ENCODE data around the gene MYO3B.

The MYO3B gene

GRCh38 chr2:170362871-170363631, 185.1 kb downstream of the MYO3B start:
- Histone ChIP-seq H3K27ac (ENCODE audit: low read length) (no peak overlapping the region), H3K4me1 (ENCODE audit: low read length) (no peaks in the 10 kb centered on the region), H3K27me3 (replicated peaks; ENCODE audit: insufficient read depth, low read length) (no peaks in the 10 kb centered on the region), H4K20me1 (ENCODE audit: insufficient read depth, low read length) (no peaks in the 10 kb centered on the region), H3K9ac (ENCODE audit: low read length) (no peak overlapping the region), H3K9me3 (replicated peaks; ENCODE audit: insufficient read depth, low read length) (no peaks in the 10 kb centered on the region), H2AFZ (ENCODE audit: low read length) (no peak overlapping the region), H3K9me2 (replicated peaks; ENCODE audit: insufficient read depth, low read length) (no peaks in the 10 kb centered on the region), H3F3A (ENCODE audit: insufficient read depth, low read length) (no peaks in the 10 kb centered on the region), H3K36me3 (replicated peaks; ENCODE audit: insufficient read depth, low read length) (no peaks in the 10 kb centered on the region), H3K4me2 (ENCODE audit: low read depth, low read length) (no peak overlapping the region), H3K4me3 (ENCODE audit: low read length) (no peak overlapping the region), H3K79me2 (ENCODE audit: low read length) (no peaks in the 10 kb centered on the region)
- DNase-seq = no peak
- TF ChIP-seq EZH2phosphoT487 (IDR thresholded peaks at IDR 0.05; ENCODE audit: low read length) = no peak
- no peak for TF ChIP-seq EZH2 (optimal IDR thresholded peaks at IDR 0.05; ENCODE audit: low read depth, low read length)
- TF ChIP-seq CTCF (IDR thresholded peaks at IDR 0.05; ENCODE audit: low read length) = no peak

GRCh38 chr2:170365003-170365402, 187.1 kb downstream of the MYO3B start:
- no peak overlapping the region for H3K9ac ChIP-seq (ENCODE audit: low read length)
- no peaks in the 10 kb centered on the region for H3K4me1 ChIP-seq (ENCODE audit: low read length)
- H2AFZ ChIP-seq (ENCODE audit: low read length) = no peak overlapping the region

GRCh38 chr2:170365686-170366085, 187.7 kb downstream of the MYO3B start:
- DNase-seq = no peak
- H3K27ac ChIP-seq (ENCODE audit: low read length) = no peak overlapping the region
- TF ChIP-seq CTCF (IDR thresholded peaks at IDR 0.05; ENCODE audit: low read length) (no peak), EZH2phosphoT487 (IDR thresholded peaks at IDR 0.05; ENCODE audit: low read length) (no peak), EZH2 (optimal IDR thresholded peaks at IDR 0.05; ENCODE audit: low read depth, low read length) (no peak)
- H3F3A ChIP-seq (ENCODE audit: insufficient read depth, low read length) = no peaks in the 10 kb centered on the region
- H3K4me3 ChIP-seq (ENCODE audit: low read length) = no peak overlapping the region
- H3K9me2 ChIP-seq (replicated peaks; ENCODE audit: insufficient read depth, low read length) = no peaks in the 10 kb centered on the region
- no peaks in the 10 kb centered on the region for H3K79me2 ChIP-seq (ENCODE audit: low read length)
- H3K27me3 ChIP-seq (replicated peaks; ENCODE audit: insufficient read depth, low read length) = no peaks in the 10 kb centered on the region
- no peak overlapping the region for H2AFZ ChIP-seq (ENCODE audit: low read length)
- no peaks in the 10 kb centered on the region for H3K9me3 ChIP-seq (replicated peaks; ENCODE audit: insufficient read depth, low read length)
- no peak overlapping the region for H3K4me2 ChIP-seq (ENCODE audit: low read depth, low read length)
- H3K9ac ChIP-seq (ENCODE audit: low read length) = no peak overlapping the region
- no peaks in the 10 kb centered on the region for H4K20me1 ChIP-seq (ENCODE audit: insufficient read depth, low read length)
- H3K36me3 ChIP-seq (replicated peaks; ENCODE audit: insufficient read depth, low read length) = no peaks in the 10 kb centered on the region
- no peaks in the 10 kb centered on the region for H3K4me1 ChIP-seq (ENCODE audit: low read length)

More at GRCh38 chr2:170365003-170365402, 187.1 kb downstream of the MYO3B start:
- no peak overlapping the region for H3K4me2 ChIP-seq (ENCODE audit: low read depth, low read length)
- no peak for DNase-seq
- no peaks in the 10 kb centered on the region for H3K9me3 ChIP-seq (replicated peaks; ENCODE audit: insufficient read depth, low read length)
- TF ChIP-seq EZH2phosphoT487 (IDR thresholded peaks at IDR 0.05; ENCODE audit: low read length) (no peak), EZH2 (optimal IDR thresholded peaks at IDR 0.05; ENCODE audit: low read depth, low read length) (no peak), CTCF (IDR thresholded peaks at IDR 0.05; ENCODE audit: low read length) (no peak)
- H3K27ac ChIP-seq (ENCODE audit: low read length) = no peak overlapping the region
- H3K27me3 ChIP-seq (replicated peaks; ENCODE audit: insufficient read depth, low read length) = no peaks in the 10 kb centered on the region
- no peak overlapping the region for H3K4me3 ChIP-seq (ENCODE audit: low read length)
- no peaks in the 10 kb centered on the region for H3K36me3 ChIP-seq (replicated peaks; ENCODE audit: insufficient read depth, low read length)
- H4K20me1 ChIP-seq (ENCODE audit: insufficient read depth, low read length) = no peaks in the 10 kb centered on the region
- no peaks in the 10 kb centered on the region for H3F3A ChIP-seq (ENCODE audit: insufficient read depth, low read length)
- H3K9me2 ChIP-seq (replicated peaks; ENCODE audit: insufficient read depth, low read length) = no peaks in the 10 kb centered on the region
- H3K79me2 ChIP-seq (ENCODE audit: low read length) = no peaks in the 10 kb centered on the region
